ENCODE results near the gene EVL.
A peak's percentile ranks its signal among the peaks of the same experiment; 100 is the strongest.

EVL gene

DNA sequence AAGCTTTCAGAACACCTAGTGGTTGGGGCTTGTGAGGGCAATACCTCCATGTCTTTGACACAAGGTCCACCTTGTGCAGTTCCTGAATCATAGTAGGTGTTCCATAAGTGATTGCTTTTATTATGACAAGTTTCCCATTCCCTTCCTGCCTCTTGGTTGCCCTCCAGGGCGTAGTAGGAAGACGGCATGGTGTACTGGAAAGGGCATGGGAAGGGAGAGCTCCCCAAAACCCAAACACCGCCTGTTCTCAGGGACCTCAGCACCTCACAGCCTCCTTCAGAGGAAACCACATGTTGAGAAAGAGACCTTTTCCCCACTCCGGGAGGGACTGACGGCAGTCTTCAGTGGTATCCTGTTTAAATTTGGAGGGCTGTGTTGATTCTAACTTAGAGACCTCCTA lies 21.1 kb downstream of the EVL start:
- no peak for DNase-seq

DNA sequence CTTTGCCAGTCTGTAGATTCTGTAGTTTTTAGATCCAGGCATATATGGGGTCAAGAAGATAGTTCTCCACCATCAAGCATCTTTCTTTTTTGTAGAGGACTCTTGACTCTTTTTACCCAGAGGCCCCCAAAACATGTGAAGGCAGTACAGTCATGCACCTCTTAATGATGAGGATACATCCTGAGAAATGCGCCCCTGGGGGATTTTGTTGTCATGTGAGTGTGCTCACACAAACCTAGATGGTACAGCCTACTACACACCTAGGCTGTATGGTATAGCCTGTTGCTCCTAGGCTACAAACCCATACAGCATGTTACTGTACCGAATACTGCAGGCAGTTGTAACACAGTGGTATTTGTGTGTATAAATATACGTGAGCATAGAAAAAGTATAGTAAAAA lies 23.0 kb downstream of the EVL start:
- no peak for DNase-seq

DNA sequence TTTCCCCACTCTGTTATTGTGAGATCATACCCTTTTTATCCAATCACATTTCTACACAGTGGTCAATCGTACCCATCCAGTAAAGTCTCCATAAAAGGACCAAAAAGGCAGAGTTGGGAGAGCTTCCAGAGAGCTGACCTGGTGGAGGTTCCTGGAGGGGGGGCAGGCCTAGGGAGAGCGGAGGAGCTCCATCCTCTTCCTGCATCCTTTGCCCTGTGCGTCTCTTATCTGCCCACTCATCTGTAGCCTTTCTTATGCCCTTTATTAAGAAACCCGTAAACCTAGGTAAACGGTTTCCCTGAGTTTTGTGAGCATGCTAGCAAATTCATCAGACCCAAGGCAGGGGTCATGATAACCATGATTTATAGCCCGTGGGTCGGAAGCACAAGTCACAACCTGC lies 26.2 kb downstream of the EVL start:
- DNase-seq, result no peak

DNA sequence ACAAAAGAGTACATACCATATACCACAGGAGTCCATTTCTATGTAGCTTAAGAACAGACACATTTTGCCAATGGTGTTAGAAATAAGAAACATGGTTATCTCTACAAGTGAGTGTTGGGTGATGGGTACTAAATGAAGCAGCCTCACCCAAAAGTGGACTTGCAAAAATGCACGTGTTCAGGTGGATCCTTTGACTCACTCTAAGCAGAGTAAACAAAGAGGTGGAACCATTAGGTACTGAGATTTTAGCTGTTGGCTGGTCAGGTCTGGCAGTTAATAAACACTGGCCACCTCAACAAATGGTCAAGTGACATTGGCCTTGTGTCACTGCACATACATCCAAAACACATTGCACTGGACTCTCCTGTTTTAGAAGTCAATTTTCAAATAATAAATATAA lies 27.6 kb downstream of the EVL start:
- no peak for DNase-seq

DNA sequence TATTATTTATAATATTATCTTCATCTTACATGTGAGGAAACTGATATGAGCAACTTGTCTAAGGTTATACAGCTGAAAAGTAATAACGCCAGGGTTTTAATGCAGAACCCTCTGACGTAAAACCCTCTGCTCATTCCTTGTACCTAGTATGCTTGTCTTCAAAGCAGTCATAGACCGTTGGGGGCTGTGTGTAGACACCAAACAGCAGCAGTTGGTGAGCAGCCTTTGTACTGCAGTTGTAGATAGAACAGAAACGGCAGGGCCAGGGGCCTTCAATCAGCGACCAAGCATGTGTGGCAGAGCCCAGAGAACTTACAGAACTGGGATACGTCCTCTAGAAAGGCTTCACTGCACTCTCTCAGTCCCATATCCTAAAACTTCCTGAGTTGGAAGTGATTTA lies 28.1 kb downstream of the EVL start:
- DNase-seq, result no peak

DNA sequence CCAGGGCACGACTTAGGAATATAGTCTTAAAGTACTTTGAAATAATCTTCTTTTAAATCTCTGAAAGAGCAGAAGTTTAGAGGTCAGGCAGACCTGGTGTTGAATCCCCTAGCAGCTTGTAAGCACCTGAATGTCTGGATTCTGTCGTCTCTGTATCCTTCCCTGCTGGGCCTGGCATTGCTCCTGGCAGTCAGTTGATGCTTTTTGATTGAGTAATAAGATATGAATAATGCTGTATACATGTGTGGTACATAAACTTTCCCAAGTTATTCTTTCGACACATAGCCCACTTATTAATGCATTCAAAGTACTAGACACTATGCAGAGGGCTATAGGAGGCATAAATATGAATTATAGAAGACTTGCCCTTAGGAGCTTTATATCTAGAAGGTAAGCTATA lies 31.4 kb downstream of the EVL start:
- no peak for DNase-seq

DNA sequence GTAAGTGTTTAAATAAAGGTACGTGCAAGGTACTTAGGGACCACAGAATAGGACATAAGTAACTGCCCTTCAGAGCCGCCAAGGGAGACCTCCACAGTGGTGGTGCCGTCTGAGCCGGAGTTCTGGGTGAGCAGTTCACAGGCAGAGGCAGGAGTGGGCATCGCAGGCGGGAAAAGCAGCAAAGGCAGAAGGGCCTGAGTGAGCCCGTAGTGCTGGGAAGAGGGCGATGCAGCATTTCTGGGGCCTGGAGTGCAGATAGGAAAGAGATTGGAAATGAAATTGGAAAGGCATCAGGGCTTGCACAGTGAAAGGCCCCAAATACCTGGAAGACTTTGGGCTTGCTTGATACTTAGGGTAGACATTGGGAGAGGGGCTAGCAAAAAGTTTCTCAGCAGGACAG lies 32.9 kb downstream of the EVL start:
- DNase-seq, result no peak

DNA sequence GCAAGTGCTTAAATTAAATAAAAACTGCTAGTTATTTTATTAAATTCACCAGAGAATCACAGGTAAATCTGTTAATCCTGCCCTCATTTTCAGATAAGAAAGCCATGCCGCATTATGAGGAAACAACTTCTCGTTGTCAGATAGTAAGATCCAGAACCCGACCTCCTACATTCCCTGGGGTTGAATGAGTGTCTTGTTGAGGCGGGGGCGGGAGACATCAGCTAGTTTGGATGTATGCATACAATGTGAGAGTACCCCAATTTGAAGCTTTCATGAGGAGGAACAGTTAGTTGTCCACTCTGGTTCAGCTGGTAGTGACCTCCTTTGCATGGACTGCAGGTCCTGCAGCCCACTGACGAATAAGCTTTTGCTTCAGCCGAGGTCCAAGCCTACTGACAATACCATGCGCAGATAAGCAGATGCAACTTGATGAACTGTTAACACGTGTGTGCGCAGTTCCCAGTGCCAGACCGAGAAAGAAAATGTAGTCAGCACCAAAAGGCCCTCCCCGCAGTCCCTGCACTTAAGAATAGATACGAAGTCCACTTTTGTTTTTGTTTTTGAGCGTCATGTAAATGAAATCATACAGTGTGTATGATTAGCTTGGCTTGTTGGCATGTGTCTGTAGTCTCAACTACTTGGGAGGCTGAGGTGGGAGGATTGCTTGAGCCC lies 34.9 kb downstream of the EVL start:
- DNase-seq, result no peak

DNA sequence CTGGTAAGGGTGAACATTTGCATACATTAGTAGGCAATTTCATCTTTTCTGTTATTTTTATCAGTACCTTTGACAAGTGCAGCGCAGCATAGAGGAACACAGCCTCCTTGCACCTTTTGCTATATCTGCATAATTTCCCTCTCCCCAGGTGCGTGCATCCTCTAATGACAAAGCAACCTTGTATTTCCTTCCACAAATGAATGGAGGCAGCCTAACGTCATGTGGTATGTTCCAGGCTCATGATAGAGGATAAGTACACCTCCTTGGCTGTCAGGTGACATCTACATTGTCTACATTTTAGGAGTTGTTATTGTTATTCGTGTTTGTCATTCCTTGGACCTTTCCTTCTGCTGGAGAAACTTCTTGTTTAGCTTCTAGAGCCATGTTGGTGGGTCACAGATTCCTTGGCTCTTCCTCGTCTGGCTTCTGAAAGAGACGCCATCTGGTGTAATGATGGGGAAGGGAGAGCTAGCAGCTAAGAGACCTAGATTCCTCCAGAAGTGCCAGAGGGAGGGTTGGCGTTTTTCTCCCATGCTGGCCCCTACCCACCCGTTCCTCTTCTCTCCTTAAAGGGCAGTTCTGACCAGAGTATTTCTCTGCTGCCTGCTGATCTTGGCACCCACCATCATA lies 37.0 kb downstream of the EVL start:
- no peak for DNase-seq

DNA sequence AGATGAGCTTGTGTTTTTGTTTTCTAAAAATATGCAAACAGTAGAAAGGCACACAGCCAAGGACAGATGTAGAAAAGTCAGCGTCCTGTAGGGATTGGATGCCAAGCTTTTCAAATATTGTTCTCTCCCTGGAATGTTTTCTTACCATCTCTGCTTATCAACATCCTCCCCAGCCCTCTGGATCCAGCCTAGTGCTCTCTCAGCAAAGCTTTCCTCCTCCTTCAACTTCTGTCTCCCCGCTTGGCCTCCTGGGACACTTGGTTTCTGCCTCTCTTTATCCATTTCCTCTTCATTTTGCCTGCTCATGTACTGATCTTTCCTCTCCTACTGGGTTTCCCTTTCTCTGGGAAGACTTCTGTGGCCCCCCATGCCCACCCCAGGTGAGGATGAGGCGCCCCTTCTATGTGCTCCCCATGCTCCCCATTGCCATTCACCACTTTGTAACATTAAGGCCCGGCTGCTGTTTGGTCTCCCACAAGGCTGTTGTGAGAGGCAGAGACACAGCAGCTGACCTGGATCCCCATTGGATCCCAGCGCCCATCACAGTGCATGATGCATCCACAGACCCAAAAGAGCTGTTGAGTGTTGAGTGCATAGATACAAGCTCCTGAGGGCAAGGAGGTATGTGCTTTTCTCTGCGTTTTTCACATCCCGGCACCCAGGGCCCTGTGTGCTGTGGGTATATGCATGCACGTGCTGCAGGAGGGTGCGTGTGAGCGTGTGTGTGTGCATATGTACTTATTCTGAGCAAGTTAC lies 38.2 kb downstream of the EVL start:
- no peak for DNase-seq

DNA sequence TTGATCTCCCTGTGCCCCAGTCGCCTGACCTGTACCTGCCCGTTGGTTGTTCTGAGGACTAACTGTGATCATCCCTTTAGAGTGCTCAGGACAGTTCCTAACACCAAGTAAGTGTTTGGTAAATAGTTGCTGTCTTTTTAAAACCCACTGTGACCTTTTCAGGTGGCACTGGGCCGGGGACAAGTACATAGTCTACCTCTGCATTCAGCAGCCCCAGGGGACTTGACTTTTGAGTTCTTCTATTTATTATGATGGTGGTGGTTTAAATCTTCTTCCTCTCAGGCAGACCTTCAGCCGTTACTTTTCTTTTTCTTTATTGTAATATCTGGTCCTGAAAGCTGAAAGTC lies 38.8 kb downstream of the EVL start:
- DNase-seq, result no peak

DNA sequence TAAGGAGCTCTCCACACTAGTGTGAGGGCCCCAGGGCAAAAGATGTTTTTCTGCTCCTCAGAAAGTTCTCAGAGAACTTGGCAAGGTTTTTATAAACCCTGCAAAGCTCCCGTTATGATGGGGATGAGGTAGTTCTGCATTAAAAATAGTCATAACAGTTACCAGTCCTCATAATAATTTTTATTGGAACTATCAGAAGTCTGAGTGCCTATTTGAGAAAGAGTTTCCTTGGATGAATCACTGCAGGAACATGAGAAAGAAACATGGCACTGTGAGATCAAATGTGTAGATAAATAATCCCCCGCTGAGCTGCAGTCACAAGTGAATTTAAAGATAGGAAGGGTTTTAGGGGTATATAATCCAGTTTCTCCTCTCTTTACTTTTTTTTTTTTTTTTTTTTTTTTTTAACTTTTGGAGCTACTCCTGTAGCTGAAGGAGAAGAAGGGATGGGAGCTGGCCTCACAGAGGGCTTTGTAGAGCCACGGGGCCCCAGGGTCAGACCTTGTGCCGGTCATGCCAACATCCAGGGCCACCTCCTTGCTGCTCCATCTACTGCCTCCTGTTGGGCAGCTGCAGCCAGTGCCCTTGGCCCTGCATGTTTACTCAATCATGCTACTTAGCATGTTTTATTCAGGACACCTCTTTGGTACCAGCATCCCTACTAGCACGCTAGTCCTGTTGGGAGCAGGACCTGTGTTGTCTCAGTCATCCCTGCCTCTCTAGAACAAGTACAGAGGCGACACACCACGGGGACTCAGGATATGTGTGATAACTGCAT lies 39.5 kb downstream of the EVL start:
- no peak for DNase-seq

DNA sequence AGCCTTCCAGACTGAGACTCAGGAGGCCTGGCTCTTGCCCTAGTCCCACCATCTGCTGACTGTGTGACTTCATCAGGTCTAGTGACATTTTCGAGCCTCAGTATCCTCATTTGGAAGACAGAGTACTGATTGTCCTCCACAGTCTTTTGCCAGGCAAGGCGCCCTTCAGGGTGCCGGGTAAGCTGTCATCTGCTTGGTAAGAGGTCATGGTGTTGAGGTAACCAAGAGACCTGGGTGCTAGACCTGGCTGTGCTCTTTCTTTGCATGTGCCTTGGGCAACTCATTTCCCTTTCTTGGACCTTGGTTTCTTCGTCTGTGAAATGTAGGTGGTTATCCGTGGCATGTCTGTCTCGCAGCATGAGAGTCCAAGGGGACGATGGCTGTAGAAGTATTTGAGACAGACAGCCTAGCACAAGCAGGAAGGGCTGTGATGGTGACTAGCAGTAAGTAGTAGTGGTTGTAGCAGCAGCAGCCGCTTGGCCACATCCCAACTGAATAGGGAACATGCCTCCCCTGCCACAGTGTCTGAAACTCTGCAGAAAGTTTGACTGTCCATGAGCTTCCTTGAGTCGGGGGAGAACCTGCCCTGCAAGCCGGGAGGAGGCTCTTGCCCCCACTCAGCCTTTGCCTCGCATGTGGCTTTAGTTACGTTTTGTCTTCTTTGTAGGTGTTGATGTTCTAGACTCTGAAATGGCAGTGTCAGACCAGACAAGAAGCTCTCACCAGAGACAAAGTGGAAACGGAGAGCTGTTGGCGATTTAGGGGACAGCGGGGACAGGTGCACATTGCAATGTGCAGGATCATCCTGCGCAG lies 40.3 kb downstream of the EVL start:
- no peak for DNase-seq

DNA sequence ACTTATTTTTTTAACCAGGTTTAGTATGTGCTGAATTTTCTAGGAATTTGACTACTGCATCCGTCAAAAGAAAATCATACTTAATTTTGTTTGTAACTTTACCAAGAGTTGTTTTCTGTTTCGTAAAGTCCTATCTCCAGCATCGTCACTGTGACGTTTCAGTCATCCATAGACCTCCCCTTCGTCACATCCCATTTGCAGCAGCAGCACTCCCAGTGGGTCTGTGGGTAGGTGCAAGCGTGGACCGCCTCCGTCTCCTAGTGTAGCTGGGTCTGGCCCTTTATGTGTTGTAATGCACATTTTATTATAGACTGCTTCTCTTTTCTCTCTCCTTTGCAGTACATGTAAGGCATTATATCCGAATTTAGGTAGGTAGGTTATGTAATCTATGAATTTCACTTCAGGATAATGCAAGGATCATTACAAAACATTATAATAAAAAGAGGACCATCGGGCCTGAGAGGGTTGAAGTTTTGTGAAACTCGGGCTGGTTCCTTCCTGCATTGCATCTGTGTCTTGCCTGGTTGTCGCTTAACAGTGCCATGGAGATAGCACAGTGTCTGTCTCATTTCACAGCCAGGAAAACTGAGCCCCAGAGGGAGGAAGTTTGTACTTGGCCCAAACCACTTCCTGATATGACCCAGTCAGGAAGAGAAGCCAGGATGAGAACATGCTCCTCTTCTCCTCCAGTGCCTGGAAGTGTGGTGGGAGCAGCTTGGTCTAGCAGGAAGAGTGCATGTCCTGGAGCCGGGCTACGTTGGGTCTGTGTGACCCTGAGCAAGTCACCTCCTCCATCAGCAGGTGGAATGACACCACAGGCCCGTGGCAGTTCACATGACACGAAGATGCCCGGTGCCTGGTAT lies 41.3 kb downstream of the EVL start:
- no peak for DNase-seq

DNA sequence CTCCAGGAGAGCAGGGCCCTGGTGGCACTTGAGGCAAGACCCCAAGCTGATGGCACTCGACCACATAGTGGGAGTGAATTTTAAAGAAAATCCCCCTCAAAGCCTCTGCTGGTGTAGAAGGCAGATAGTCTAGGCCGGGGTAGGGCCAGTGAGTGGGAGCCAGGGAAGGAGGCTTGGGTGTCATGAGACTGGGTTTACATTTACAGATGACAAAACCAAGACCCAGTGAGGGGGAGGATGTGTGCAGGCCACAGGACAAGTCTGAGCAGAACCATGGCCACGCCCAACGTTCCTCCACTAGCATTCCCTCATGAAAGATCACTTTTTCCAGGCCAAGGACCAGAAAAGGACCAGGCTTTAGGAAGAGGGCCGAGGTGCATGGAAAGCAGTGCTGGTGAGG lies 42.0 kb downstream of the EVL start:
- no peak for DNase-seq

DNA sequence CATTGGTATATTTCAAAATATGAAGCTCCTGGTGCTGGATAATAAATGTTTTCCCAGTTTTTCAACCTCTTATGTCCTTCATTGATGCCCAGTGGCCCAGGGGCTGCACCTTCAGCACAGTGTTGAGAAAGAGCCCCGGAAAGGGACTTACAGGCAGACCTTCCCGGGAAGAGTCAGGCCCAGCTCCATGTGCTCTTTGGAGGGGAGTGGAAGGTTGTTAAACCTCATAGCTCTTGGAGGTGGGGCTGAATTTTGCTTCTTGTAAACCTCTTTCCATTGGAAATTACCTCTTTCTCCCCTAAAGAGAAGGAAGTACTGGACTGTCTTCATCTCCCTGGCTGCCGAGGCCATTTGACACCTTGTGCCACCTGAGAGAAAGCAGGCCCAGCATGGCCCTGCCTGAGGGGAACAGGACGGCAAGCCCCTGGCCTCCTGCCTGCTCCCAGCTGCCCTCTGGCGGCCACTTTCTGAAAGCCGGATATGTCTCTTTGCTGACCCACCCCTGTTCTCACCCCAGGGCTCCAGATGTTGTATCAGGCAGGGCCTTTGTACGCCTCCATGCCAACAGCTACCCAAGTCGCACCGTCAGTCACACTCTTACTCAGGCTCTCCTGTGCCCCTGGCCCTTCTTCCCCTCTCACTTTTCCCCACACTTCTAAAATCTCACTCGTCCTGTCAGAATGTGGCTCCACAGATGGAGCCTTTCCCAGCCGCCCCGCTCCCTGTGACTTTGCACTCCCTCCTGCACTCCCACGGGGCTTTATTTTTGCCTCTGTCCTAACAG lies 43.0 kb downstream of the EVL start:
- DNase-seq, result peak; percentile 56

DNA sequence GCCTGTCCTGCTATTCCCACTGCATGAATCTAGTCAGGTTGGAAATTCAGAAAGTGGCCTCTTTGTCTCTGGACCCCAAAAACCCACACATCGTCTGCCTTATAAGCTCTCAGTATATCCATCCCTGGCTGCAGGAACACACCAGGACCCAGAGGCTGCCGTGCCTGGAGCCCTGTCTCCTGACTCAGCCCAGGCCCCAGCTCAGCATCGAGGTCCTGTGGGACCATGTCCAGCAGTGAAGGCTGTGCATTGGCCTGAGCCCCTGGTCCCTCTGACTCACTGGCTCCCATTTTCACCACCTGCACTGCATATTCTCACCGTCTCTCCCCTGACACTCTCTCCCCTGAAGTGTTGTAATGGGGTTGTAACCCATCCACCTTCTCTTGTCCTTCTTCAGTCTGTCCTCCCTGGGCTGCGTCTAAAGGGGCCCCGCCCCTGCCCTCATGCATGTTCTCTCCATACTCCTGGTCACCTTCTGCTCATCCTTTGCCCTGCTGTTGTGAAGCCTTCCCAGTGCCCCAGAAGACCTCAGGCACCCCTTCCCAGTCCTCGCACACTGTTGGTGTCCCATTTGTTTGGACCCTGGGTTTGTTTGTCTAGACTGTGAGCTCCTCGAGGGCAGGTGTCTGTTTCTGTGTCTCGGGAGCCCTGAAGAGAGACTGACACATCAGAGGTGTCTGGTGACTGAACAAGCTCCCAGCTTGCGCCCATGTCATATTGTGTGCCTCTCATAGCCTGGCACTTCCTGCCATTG lies 43.8 kb downstream of the EVL start:
- no peak for DNase-seq

DNA sequence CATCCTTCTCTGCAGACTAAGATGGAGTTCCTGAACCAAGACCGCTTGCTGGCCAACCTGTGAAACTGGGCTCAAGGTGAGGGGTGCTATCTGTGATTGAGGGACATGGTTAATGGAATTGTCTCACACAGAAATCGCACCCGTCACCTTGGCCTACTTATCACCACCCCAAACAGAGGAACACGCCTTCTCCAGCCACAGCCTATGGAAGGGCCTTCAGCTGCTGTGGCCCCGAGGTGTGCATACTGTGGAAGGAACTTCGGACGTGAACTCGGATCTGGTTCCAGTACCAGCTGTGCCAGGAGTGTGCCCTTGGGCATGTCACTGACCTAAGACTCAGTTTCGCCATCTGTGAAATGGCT lies 44.4 kb downstream of the EVL start:
- no peak for DNase-seq

DNA sequence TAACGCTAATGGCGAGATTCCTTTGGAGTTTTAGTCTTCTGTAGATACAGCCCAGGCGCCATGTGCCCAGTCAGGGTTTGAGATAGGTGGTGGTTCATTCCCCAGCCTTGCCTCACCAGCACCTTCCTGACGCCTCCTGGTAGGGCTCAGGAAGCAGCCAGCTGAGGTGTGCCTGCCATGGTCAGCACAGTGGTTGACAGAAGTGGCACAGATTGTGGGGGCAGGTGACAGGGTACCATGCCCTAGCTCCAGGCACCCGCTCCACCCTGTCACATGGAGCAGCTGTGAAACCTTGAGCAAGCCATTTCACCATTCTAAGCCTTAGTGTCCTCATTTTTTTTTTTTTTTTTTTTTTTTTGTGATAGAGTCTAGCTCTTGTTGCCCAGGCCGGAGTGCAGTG lies 45.6 kb downstream of the EVL start:
- no peak for DNase-seq

All from NCI-H1436 (cell line).